ENCODE measurements around the gene RFX1.

DNA sequence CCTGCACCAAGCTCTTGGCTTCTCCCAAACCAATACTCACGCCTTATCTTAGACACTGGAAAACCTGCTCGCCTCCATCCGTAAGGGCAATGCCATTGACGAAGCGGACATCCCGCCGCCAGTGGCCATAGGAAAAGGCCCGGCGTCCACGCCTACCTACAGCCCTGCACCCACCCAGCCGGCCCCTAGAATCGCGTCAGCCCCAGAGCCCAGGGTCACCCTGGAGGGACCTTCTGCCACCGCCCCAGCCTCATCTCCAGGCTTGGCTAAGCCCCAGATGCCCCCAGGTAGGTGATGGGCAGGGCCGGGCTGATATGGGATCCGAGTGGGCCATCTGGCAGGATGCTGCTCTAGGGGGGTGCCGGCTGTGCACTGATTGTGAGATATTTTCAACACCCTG lies 92.8 kb downstream of the RFX1 start:
- TF ChIP-seq CTCF (IDR thresholded peaks at IDR 0.05; ENCODE audit: low read depth, low read length) (no peak), POLR2A (IDR thresholded peaks at IDR 0.05; ENCODE audit: extremely low read depth, insufficient read length) (no peak), MAX (IDR thresholded peaks at IDR 0.05; ENCODE audit: low read depth, low read length) (no peak), MYC (IDR thresholded peaks at IDR 0.05; ENCODE audit: low read depth, low read length) (no peak)

All from NB4 (cell line).